Adipocyte (in vitro differentiated cells): Measurements from ENCODE around the gene NTRK2.

Experiments
- DNase-seq: peaks from one replicate; pipeline ENCODE4 v3.0.0-alpha.2; 2015; ENCODE audit warnings: low read depth
- H3K27me3 ChIP-seq: replicated peaks from 2 replicates; pipeline ENCODE4 v1.7.0; 2013; ENCODE audit warnings: mild to moderate bottlenecking, low read length, moderate library complexity; ENCODE audit not compliant: control insufficient read depth, insufficient read depth
- H3K36me3 ChIP-seq: 2 replicates; pipeline ENCODE4 v1.7.0; 2013; ENCODE audit warnings: low read length, mild to moderate bottlenecking, moderate library complexity; ENCODE audit not compliant: control insufficient read depth, insufficient read depth, severe bottlenecking
- H3K4me1 ChIP-seq: 2 replicates; pipeline ENCODE4 v1.7.0; 2013; ENCODE audit warnings: mild to moderate bottlenecking, low read length, moderate library complexity; ENCODE audit not compliant: control insufficient read depth, insufficient read depth
- H3K4me3 ChIP-seq: 2 replicates; pipeline ENCODE4 v1.7.0; 2013; ENCODE audit warnings: mild to moderate bottlenecking, low read length, moderate library complexity
- H3K9ac ChIP-seq: 2 replicates; pipeline ENCODE4 v1.7.0; 2013; ENCODE audit warnings: mild to moderate bottlenecking, low read length, moderate library complexity
- H3K9me3 ChIP-seq: 2 replicates; pipeline ENCODE4 v1.7.0; 2013; ENCODE audit warnings: mild to moderate bottlenecking, low read length, moderate library complexity; ENCODE audit not compliant: control insufficient read depth

The NTRK2 gene

GRCh38 chr9:84823421-84824271, 154.1 kb downstream of the NTRK2 start:
- Histone ChIP-seq H3K36me3 (no peaks in the 10 kb centered on the region), H3K4me1 (peaks cover 38% of the 10 kb centered on the region), H3K27me3 (no peaks in the 10 kb centered on the region), H3K9ac (no peak overlapping the region), H3K9me3 (peaks cover 11% of the 10 kb centered on the region), H3K4me3 (peak overlapping the region; percentile 35)
- no peak for DNase-seq

GRCh38 chr9:84827216-84827765, 157.8 kb downstream of the NTRK2 start:
- Histone ChIP-seq H3K36me3 (no peaks in the 10 kb centered on the region), H3K4me3 (no peak overlapping the region), H3K9me3 (peaks cover 11% of the 10 kb centered on the region), H3K9ac (peak overlapping the region; percentile 7), H3K4me1 (peaks cover 26% of the 10 kb centered on the region), H3K27me3 (no peaks in the 10 kb centered on the region)
- no peak for DNase-seq

GRCh38 chr9:84828046-84828445, 158.5 kb downstream of the NTRK2 start:
- H3K27me3 ChIP-seq: no peaks in the 10 kb centered on the region
- no peaks in the 10 kb centered on the region for H3K36me3 ChIP-seq
- H3K9ac ChIP-seq: peak overlapping the region; percentile 7
- no peak for DNase-seq
- H3K9me3 ChIP-seq: peaks cover 11% of the 10 kb centered on the region
- no peak overlapping the region for H3K4me3 ChIP-seq
- peaks cover 23% of the 10 kb centered on the region for H3K4me1 ChIP-seq

- no peak overlapping the region for H3K9ac ChIP-seq
- H3K9me3 ChIP-seq: peaks cover 11% of the 10 kb centered on the region
- no peak overlapping the region for H3K4me3 ChIP-seq
- H3K36me3 ChIP-seq: no peaks in the 10 kb centered on the region
- DNase-seq: no peak
- H3K27me3 ChIP-seq: no peaks in the 10 kb centered on the region
- peaks cover 13% of the 10 kb centered on the region for H3K4me1 ChIP-seq
These were observed 159.9 kb downstream of the NTRK2 start for GRCh38 chr9:84829471-84829870.

- no peaks in the 10 kb centered on the region for H3K27me3 ChIP-seq
- no peak for DNase-seq
These were observed 160.6 kb downstream of the NTRK2 start for GRCh38 chr9:84829997-84830696.

GRCh38 chr9:84831377-84831776, 161.8 kb downstream of the NTRK2 start:
- Histone ChIP-seq H3K9ac (no peak overlapping the region), H3K4me1 (peaks cover 12% of the 10 kb centered on the region), H3K9me3 (peaks cover 7% of the 10 kb centered on the region), H3K27me3 (peaks cover 4% of the 10 kb centered on the region), H3K36me3 (no peaks in the 10 kb centered on the region), H3K4me3 (no peak overlapping the region)
- DNase-seq: no peak

More at GRCh38 chr9:84829997-84830696, 160.6 kb downstream of the NTRK2 start:
- no peak overlapping the region for H3K4me3 ChIP-seq
- peaks cover 11% of the 10 kb centered on the region for H3K9me3 ChIP-seq
- peaks cover 12% of the 10 kb centered on the region for H3K4me1 ChIP-seq
- no peak overlapping the region for H3K9ac ChIP-seq
- H3K36me3 ChIP-seq: no peaks in the 10 kb centered on the region

- H3K4me1 ChIP-seq: peaks cover 8% of the 10 kb centered on the region
- H3K36me3 ChIP-seq: no peaks in the 10 kb centered on the region
- H3K27me3 ChIP-seq: peaks cover 4% of the 10 kb centered on the region
- no peak overlapping the region for H3K4me3 ChIP-seq
- DNase-seq: no peak
- H3K9me3 ChIP-seq: no peaks in the 10 kb centered on the region
- H3K9ac ChIP-seq: no peak overlapping the region
These were observed 162.9 kb downstream of the NTRK2 start for GRCh38 chr9:84832453-84832852.

GRCh38 chr9:84834426-84834825, 164.9 kb downstream of the NTRK2 start:
- H3K9me3 ChIP-seq: no peaks in the 10 kb centered on the region
- no peak for DNase-seq
- H3K27me3 ChIP-seq: peaks cover 4% of the 10 kb centered on the region
- no peaks in the 10 kb centered on the region for H3K4me1 ChIP-seq
- H3K9ac ChIP-seq: no peak overlapping the region
- no peak overlapping the region for H3K4me3 ChIP-seq
- no peaks in the 10 kb centered on the region for H3K36me3 ChIP-seq

GRCh38 chr9:84835745-84836144, 166.2 kb downstream of the NTRK2 start:
- H3K9ac ChIP-seq: no peak overlapping the region
- peaks cover 4% of the 10 kb centered on the region for H3K4me1 ChIP-seq
- no peak overlapping the region for H3K4me3 ChIP-seq
- DNase-seq: no peak
- no peaks in the 10 kb centered on the region for H3K9me3 ChIP-seq
- peaks cover 10% of the 10 kb centered on the region for H3K27me3 ChIP-seq
- H3K36me3 ChIP-seq: no peaks in the 10 kb centered on the region

- peaks cover 12% of the 10 kb centered on the region for H3K27me3 ChIP-seq
- no peak for DNase-seq
- H3K4me3 ChIP-seq: no peak overlapping the region
- H3K9me3 ChIP-seq: no peaks in the 10 kb centered on the region
- peaks cover 4% of the 10 kb centered on the region for H3K4me1 ChIP-seq
- H3K36me3 ChIP-seq: no peaks in the 10 kb centered on the region
- no peak overlapping the region for H3K9ac ChIP-seq
These were observed 169.3 kb downstream of the NTRK2 start for GRCh38 chr9:84838879-84839278.

GRCh38 chr9:84839541-84839940, 170.0 kb downstream of the NTRK2 start:
- DNase-seq: peak; percentile 60
- Histone ChIP-seq H3K4me3 (no peak overlapping the region), H3K27me3 (peaks cover 12% of the 10 kb centered on the region), H3K9ac (no peak overlapping the region), H3K4me1 (peaks cover 4% of the 10 kb centered on the region), H3K36me3 (no peaks in the 10 kb centered on the region), H3K9me3 (no peaks in the 10 kb centered on the region)
